Measurements from ENCODE around the gene ELOVL3. TPM values are rescaled to one million over a fixed set of nuclear protein-coding genes. Genes with fewer than 3 reads are reported as not detected.

ELOVL3 gene
- total and polyA plus RNA-seq, 2 of the 13 experiments (the other 11 are each of a cell fraction or from before 2014, with no cell fraction given) = 0.58 to 0.69 TPM

DNA sequence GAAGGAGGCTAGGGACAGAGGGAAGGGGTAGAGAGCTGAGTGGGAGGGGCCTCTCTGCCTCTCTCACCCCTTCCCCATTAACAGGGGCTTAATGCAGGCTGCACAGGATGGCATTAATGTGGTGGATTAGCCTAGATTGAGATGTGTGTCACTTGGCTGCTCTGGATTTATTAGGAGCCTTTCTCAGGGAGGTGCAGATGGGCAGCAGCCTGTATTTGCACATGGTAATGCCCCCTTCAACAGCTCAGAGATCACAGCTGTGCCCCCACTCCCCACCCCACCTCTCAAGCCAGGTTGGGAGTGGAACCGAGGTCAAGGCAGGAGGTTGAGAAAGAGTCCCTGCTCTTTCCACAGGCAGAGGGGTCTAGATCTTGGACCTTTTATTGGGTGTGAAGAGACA is 7.9 kb downstream of the ELOVL3 start:
- CTCF ChIA-PET (ENCODE audit: low intra/inter-chr PET ratio, low total read pairs) = no interaction called here
- POLR2A ChIA-PET = no interaction called here
- DNase-seq (ENCODE audit: low spot score) = no peak
- TF ChIP-seq ZSCAN25 (CRISPR knock-in tag; IDR thresholded peaks at IDR 0.05) (0 out of 2 replicates have a peak, but pooled peaks have one; percentile 32), THAP11 (CRISPR knock-in tag; IDR thresholded peaks at IDR 0.05) (no peak)
- WGBS (ENCODE audit: low lambda C conversion rate) = 0% methylated on average over 1 of the region's 1 CpG
- no peaks in the 10 kb centered on the region for H3K79me2 ChIP-seq (ENCODE audit: insufficient read depth, low read length)
- H3K4me2 ChIP-seq (ENCODE audit: low read depth, low read length) = peak overlapping the region; percentile 88
- no peak overlapping the region for H3K9ac ChIP-seq (ENCODE audit: insufficient read depth, low read depth, low read length)
- no peak overlapping the region for H2AFZ ChIP-seq (ENCODE audit: low read length)
- H3K27me3 ChIP-seq (ENCODE audit: control insufficient read depth in 1 of 2, insufficient read depth in 2 of 2, low read length in 2 of 2) = peaks cover 2 to 64% of the 10 kb centered on the region in 2 experiments; a peak in 4 of 5 replicates
- peaks cover 36% of the 10 kb centered on the region for H3K4me1 ChIP-seq (ENCODE audit: insufficient read depth, low read length)
- intact Hi-C loops (cut with micrococcal nuclease; ENCODE audit: unreplicated experiment) (no loop called here), in situ Hi-C loops (cut with HindIII; ENCODE audit: extremely low pct_ligation_motif_present, low pct_unique_long_range_greater_than_20kb) (no loop called here)
- H3K27ac ChIP-seq (ENCODE audit: extremely low read length, insufficient read depth, low read length) = no peak overlapping the region
- H4K20me1 ChIP-seq (ENCODE audit: insufficient read depth, low read length) = no peaks in the 10 kb centered on the region
- H3K9me3 ChIP-seq (ENCODE audit: low read length) = no peaks in the 10 kb centered on the region
- BruUV-seq (replicated peaks) = no TSS peak
- no peaks in the 10 kb centered on the region for H3K36me3 ChIP-seq (replicated peaks in 1 of 2; ENCODE audit: control insufficient read depth in 1 of 2, insufficient read depth in 2 of 2, low read length in 2 of 2)
- ATAC-seq = no peak
- no peak for FAIRE-seq
- H3K4me3 ChIP-seq (replicated peaks in 1 of 3; ENCODE audit: insufficient read depth in 1 of 3, low read depth in 2 of 3, low read length in 3 of 3) = peak overlapping the region in 1 of 3 experiments; percentile 63; a peak in 3 of 6 replicates

- Histone ChIP-seq H4K20me1 (ENCODE audit: insufficient read depth, low read length) (no peaks in the 10 kb centered on the region), H2AFZ (ENCODE audit: low read length) (no peak overlapping the region), H3K27me3 (ENCODE audit: control insufficient read depth in 1 of 2, insufficient read depth in 2 of 2, low read length in 2 of 2) (peaks cover 9 to 71% of the 10 kb centered on the region in 2 experiments; a peak in 4 of 5 replicates), H3K79me2 (ENCODE audit: insufficient read depth, low read length) (no peaks in the 10 kb centered on the region), H3K36me3 (replicated peaks in 1 of 2; ENCODE audit: control insufficient read depth in 1 of 2, insufficient read depth in 2 of 2, low read length in 2 of 2) (no peaks in the 10 kb centered on the region), H3K4me2 (ENCODE audit: low read depth, low read length) (peak overlapping the region; percentile 88), H3K9ac (ENCODE audit: insufficient read depth, low read depth, low read length) (no peak overlapping the region), H3K9me3 (ENCODE audit: low read length) (no peaks in the 10 kb centered on the region), H3K4me1 (ENCODE audit: insufficient read depth, low read length) (peaks cover 39% of the 10 kb centered on the region), H3K27ac (ENCODE audit: extremely low read length, insufficient read depth, low read length) (no peak overlapping the region), H3K4me3 (replicated peaks in 1 of 3; ENCODE audit: insufficient read depth in 1 of 3, low read depth in 2 of 3, low read length in 3 of 3) (peak overlapping the region; percentile 40 to 63 (median 44); a peak in 5 of 6 replicates)
- ATAC-seq (no peak), FAIRE-seq (no peak), DNase-seq (ENCODE audit: low spot score) (no peak)
- CTCF ChIA-PET (ENCODE audit: low intra/inter-chr PET ratio, low total read pairs) = no interaction called here
- in situ Hi-C loops (cut with HindIII; ENCODE audit: extremely low pct_ligation_motif_present, low pct_unique_long_range_greater_than_20kb) (no loop called here), intact Hi-C loops (cut with micrococcal nuclease; ENCODE audit: unreplicated experiment) (no loop called here)
- no TSS peak for BruUV-seq (replicated peaks)
- POLR2A ChIA-PET = interaction anchor here (1.4 kb wide), 1 partner anchor 10 kb away, joined by 9 read pairs; the partner anchor contains the start of gene GBF1
- whole genome bisulfite sequencing (ENCODE audit: low lambda C conversion rate) = 16% methylated on average over 10 of the region's 12 CpGs
- TF ChIP-seq DZIP1 (CRISPR knock-in tag; IDR thresholded peaks at IDR 0.05) (no peak), ZNF768 (CRISPR knock-in tag; IDR thresholded peaks at IDR 0.05) (peak; percentile 84; the same call in 1 of the 2 replicates), SIN3A (IDR thresholded peaks at IDR 0.05; ENCODE audit: borderline replicate concordance, low read depth, low read length) (no peak), POLR2AphosphoS5 (IDR thresholded peaks at IDR 0.05; ENCODE audit: low read depth, low read length) (no peak), ZSCAN22 (CRISPR knock-in tag; IDR thresholded peaks at IDR 0.05) (no peak), ZNF350 (CRISPR knock-in tag; IDR thresholded peaks at IDR 0.05; ENCODE audit: borderline replicate concordance, low read depth) (no peak), ZNF7 (CRISPR knock-in tag; IDR thresholded peaks at IDR 0.05) (peak; percentile 56)
Observed at GRCh38 chr10:102234888-102235597, 8.9 kb downstream of the ELOVL3 start.

Measured in HepG2 (cell line).